A549 (cell line): Measurements from ENCODE around the gene FGD4.

Source experiments
- CTCF ChIP-seq: fragments of >200 bp; sonication (Bioruptor Twin); formaldehyde crosslinking; IDR thresholded peaks from 3 replicates; pipeline ENCODE4 v1.5.1; 2016
- EHMT2 ChIP-seq: fragments of 200-600 bp; sonication (generic); IDR thresholded peaks from 2 replicates; pipeline ENCODE4 v1.6.1; 2016; ENCODE audit warnings: antibody characterized with exemption, low read depth, mild to moderate bottlenecking, moderate library complexity
- ELK1 ChIP-seq: fragments of 150-350 bp; IDR thresholded peaks from 2 replicates; pipeline ENCODE4 v1.6.1; 2014; ENCODE audit warnings: low read depth, mild to moderate bottlenecking, low read length
- GATA3 ChIP-seq: IDR thresholded peaks from 2 replicates; pipeline ENCODE4 v1.6.1; 2012; ENCODE audit warnings: borderline replicate concordance
- USF2 ChIP-seq: fragments of 450-650 bp; IDR thresholded peaks from 2 replicates; pipeline ENCODE4 v1.6.1; 2014; ENCODE audit warnings: antibody characterized with exemption

GRCh38 chr12:32651151-32651955, 252.0 kb downstream of the FGD4 start:
- TF ChIP-seq CTCF (no peak), USF2 (no peak), GATA3 (no peak), ELK1 (no peak), EHMT2 (no peak)
